LNCAP (cell line): Measurements from ENCODE around the gene KIAA1671.

ENCODE experiments used
- TF ChIP-seq, protein P1 (sequence below): fragments of 450-650 bp; IDR thresholded peaks from 2 replicates; pipeline ENCODE4 v1.5.1; 2017; ENCODE audit warnings: mild to moderate bottlenecking

KIAA1671 gene

DNA sequence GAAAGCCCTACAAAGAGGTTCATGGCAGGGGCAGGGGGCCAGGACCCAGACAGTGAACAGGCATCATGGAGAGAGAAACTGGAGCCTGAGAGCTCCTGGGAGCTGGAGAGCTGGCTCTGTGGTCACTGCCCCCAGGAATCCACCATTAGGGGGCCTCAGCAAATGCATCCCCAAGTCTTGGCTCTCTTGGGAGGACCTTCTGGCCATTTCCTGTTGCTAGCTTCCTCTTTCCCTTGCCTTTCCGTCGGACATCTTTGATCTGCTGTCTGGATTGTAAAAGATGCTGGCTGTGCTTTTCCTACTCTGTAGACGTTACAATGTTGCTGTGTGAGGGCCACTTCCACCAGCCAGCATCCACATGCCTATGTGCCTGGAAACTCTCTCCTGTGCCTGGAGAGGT is 259.8 kb downstream of the KIAA1671 start:
- TF ChIP-seq, protein P1, sequence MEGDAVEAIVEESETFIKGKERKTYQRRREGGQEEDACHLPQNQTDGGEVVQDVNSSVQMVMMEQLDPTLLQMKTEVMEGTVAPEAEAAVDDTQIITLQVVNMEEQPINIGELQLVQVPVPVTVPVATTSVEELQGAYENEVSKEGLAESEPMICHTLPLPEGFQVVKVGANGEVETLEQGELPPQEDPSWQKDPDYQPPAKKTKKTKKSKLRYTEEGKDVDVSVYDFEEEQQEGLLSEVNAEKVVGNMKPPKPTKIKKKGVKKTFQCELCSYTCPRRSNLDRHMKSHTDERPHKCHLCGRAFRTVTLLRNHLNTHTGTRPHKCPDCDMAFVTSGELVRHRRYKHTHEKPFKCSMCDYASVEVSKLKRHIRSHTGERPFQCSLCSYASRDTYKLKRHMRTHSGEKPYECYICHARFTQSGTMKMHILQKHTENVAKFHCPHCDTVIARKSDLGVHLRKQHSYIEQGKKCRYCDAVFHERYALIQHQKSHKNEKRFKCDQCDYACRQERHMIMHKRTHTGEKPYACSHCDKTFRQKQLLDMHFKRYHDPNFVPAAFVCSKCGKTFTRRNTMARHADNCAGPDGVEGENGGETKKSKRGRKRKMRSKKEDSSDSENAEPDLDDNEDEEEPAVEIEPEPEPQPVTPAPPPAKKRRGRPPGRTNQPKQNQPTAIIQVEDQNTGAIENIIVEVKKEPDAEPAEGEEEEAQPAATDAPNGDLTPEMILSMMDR: no peak

DNA sequence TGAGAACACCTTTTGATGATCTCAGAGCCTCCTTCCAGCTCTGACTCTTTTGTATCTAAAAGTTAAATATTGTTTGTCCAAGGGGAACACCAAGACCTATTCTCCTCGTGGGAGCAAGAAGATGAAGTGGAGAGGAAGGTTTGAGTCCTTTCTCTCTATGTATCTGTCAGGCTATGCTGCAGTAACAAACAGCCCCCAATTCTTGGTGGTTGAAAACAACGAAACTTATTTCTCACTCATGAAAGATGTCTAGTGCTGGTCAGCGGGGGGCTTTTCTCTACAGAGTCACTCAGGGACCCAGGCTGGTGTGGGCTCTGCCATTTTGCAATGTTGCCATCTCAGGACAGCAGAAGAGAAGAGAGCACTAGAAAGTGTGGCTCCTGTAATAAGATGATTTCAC is 260.7 kb downstream of the KIAA1671 start:
- TF ChIP-seq, protein P1: no peak

GRCh38 chr22:25216230-25216629 is 263.7 kb downstream of the KIAA1671 start:
- TF ChIP-seq, protein P1: no peak

DNA sequence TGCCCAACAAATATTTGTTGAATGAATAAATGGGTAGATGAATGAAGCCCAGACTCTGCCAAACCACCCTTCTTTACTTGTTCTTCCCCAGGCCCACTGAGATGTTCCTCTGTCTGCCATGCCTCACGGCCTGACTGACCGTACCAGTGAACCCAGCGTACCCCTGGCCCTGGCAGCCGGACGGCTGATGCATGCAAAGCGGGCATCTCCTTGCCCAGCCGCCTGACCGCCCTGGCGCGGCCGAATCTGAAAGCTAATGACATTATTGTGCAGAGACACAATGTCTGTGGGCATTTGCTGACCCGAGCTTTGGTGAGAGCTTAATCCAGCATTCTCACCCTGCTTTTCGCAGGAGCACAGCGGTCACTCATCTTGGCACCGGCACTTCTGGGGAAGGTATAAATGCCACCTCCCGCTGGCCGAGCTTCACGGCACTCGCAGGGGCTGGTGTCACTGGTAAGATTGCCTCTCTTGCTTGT is 266.7 kb downstream of the KIAA1671 start, which contains the start of gene CRYBB2:
Gene CRYBB2 (plus strand): TSS at position 429 of the 479 bp plus-strand sequence. CDS start 1,791 bp downstream, outside the sequence.
- TF ChIP-seq, protein P1: no peak

GRCh38 chr22:25219948-25220442 is 267.5 kb downstream of the KIAA1671 start:
- TF ChIP-seq, protein P1: no peak

DNA sequence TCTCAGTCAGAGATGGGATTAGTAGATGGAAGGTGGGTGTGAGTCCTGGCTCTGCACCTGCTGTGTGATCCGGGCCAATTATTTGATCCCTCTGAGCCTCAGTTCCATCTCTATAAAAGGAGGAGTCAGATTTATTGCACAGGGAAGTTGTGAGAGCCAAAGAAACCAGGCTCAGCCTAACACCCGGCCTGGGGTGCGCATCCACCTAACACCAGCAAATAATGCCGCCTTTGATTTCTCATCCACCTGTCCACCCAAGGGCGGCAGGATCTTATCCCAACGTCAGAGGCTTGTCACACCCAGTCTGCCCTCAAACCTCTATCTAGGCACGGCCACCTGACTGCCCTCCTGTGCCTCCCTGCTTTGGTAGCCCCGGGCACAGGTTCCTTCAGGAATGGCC is 269.3 kb downstream of the KIAA1671 start:
- TF ChIP-seq, protein P1: no peak

- TF ChIP-seq, protein P1: no peak
Observed at GRCh38 chr22:25223269-25223850, 270.8 kb downstream of the KIAA1671 start.

DNA sequence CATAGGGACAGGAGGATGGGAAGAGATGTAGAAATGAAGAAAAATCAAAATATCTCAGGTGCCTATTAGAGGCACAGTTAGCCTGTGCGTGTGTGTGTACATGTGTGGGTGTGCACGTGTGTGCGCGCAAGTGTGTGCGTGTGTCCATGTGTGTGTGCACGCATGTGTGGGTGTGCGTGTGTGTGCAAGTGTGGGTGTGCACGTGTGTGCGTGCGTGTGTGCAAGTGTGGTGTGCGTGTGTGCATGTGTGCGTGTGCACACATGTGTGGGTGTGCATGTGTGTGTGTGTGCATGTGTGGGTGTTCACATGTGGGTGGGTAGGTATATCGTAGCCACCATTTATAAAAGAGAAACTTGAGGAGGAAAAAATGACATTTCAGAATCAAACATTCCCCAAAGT is 276.3 kb downstream of the KIAA1671 start:
- TF ChIP-seq, protein P1: no peak
